ENCODE results near the gene PCNX3. TPM values are rescaled to one million over a fixed set of nuclear protein-coding genes. Genes with fewer than 3 reads are reported as not detected.

Gene PCNX3
- polyA plus RNA-seq, 1 donor (not counting 4 experiments of a cell fraction or from before 2014, with no cell fraction given) = 6.1 TPM

- Histone ChIP-seq H3K4me3 (ENCODE audit: control insufficient read depth in 2 of 3, extremely low read depth in 1 of 3, insufficient read depth in 2 of 3, low read depth in 1 of 3, low read length in 3 of 3) (no peak overlapping the region), H3K9me3 (ENCODE audit: control insufficient read depth, low read depth, low read length) (no peaks in the 10 kb centered on the region), H3K27me3 (ENCODE audit: control insufficient read depth, extremely low read depth, insufficient read depth, low read length) (no peaks in the 10 kb centered on the region), H3K4me1 (ENCODE audit: control insufficient read depth, extremely low read depth, insufficient read depth, low read length) (no peaks in the 10 kb centered on the region), H2AFZ (ENCODE audit: control insufficient read depth, low read length) (no peak overlapping the region), H3K9me1 (ENCODE audit: control insufficient read depth, extremely low read depth, insufficient read depth, low read length) (no peaks in the 10 kb centered on the region), H4K20me1 (ENCODE audit: control insufficient read depth, extremely low read depth, insufficient read depth, low read length) (peaks cover 2% of the 10 kb centered on the region), H3K9ac (ENCODE audit: control insufficient read depth, extremely low read depth, insufficient read depth, low read length) (no peak overlapping the region), H3K79me2 (ENCODE audit: control insufficient read depth, insufficient read depth, low read length) (no peaks in the 10 kb centered on the region), H3K4me2 (ENCODE audit: control insufficient read depth, extremely low read depth, insufficient read depth, low read depth, low read length) (no peak overlapping the region), H3K36me3 (ENCODE audit: control insufficient read depth in 2 of 2, extremely low read depth in 1 of 2, insufficient read depth in 2 of 2, low read length in 2 of 2) (peaks cover 59 to 60% of the 10 kb centered on the region in 2 experiments), H3K27ac (ENCODE audit: control insufficient read depth, insufficient read depth, low read length) (no peak overlapping the region)
- dilution Hi-C loops (cut with MboI; ENCODE audit: extremely low pct_ligation_motif_present, low sequenced_read_pairs) = no loop called here
- DNase-seq (ENCODE audit: low read depth, low spot score) = no peak
- FAIRE-seq = no peak
- no peak for TF ChIP-seq EZH2 (IDR thresholded peaks at IDR 0.05; ENCODE audit: low read length)
- TF ChIP-seq CTCF (optimal IDR thresholded peaks at IDR 0.05 in 1 of 3, IDR thresholded peaks at IDR 0.05 in 1 of 3, conservative IDR thresholded peaks at IDR 0.05 in 1 of 3; ENCODE audit: extremely low read depth in 1 of 3, insufficient read depth in 2 of 3, low read length in 3 of 3) = no peak
Measured at GRCh38 chr11:65627202-65627601, 11.6 kb downstream of the PCNX3 start.

DNA sequence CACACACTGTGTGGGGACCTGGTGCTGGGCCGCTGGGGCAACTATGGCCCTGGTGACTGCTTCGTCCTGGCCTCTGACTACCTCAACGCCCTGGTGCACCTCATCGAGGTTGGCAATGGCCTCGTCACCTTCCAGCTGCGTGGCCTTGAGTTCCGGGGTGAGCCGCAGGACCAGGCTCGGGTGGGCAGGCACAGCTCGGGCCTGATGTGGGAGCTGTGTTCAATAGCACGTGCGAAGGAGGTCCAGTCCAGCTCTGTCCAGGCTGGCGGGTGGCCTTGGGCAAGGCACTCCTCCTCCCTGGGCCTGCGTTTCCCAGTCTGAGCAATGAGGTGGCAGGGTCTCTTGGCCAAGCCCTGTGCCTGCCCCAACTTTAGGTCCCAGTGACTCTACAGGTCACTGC lies 14.0 kb downstream of the PCNX3 start:
- TF ChIP-seq EZH2 (IDR thresholded peaks at IDR 0.05; ENCODE audit: low read length) (no peak), CTCF (optimal IDR thresholded peaks at IDR 0.05 in 1 of 3, IDR thresholded peaks at IDR 0.05 in 1 of 3, conservative IDR thresholded peaks at IDR 0.05 in 1 of 3; ENCODE audit: extremely low read depth in 1 of 3, insufficient read depth in 2 of 3, low read length in 3 of 3) (no peak)
- Histone ChIP-seq H3K27me3 (ENCODE audit: control insufficient read depth, extremely low read depth, insufficient read depth, low read length) (no peaks in the 10 kb centered on the region), H4K20me1 (ENCODE audit: control insufficient read depth, extremely low read depth, insufficient read depth, low read length) (no peaks in the 10 kb centered on the region), H3K4me1 (ENCODE audit: control insufficient read depth, extremely low read depth, insufficient read depth, low read length) (no peaks in the 10 kb centered on the region), H2AFZ (ENCODE audit: control insufficient read depth, low read length) (no peak overlapping the region), H3K79me2 (ENCODE audit: control insufficient read depth, insufficient read depth, low read length) (no peaks in the 10 kb centered on the region), H3K4me2 (ENCODE audit: control insufficient read depth, extremely low read depth, insufficient read depth, low read depth, low read length) (no peak overlapping the region), H3K9me1 (ENCODE audit: control insufficient read depth, extremely low read depth, insufficient read depth, low read length) (no peaks in the 10 kb centered on the region), H3K36me3 (ENCODE audit: control insufficient read depth in 2 of 2, extremely low read depth in 1 of 2, insufficient read depth in 2 of 2, low read length in 2 of 2) (peaks cover 51 to 58% of the 10 kb centered on the region in 2 experiments), H3K27ac (ENCODE audit: control insufficient read depth, insufficient read depth, low read length) (no peak overlapping the region), H3K9me3 (ENCODE audit: control insufficient read depth, low read depth, low read length) (no peaks in the 10 kb centered on the region), H3K9ac (ENCODE audit: control insufficient read depth, extremely low read depth, insufficient read depth, low read length) (no peak overlapping the region), H3K4me3 (ENCODE audit: control insufficient read depth in 2 of 3, extremely low read depth in 1 of 3, insufficient read depth in 2 of 3, low read depth in 1 of 3, low read length in 3 of 3) (no peak overlapping the region)
- FAIRE-seq (no peak), DNase-seq (ENCODE audit: low read depth, low spot score) (no peak)
- dilution Hi-C loops (cut with MboI; ENCODE audit: extremely low pct_ligation_motif_present, low sequenced_read_pairs) = no loop called here
